Measurements from ENCODE around the gene SLC19A1.

The SLC19A1 gene

DNA sequence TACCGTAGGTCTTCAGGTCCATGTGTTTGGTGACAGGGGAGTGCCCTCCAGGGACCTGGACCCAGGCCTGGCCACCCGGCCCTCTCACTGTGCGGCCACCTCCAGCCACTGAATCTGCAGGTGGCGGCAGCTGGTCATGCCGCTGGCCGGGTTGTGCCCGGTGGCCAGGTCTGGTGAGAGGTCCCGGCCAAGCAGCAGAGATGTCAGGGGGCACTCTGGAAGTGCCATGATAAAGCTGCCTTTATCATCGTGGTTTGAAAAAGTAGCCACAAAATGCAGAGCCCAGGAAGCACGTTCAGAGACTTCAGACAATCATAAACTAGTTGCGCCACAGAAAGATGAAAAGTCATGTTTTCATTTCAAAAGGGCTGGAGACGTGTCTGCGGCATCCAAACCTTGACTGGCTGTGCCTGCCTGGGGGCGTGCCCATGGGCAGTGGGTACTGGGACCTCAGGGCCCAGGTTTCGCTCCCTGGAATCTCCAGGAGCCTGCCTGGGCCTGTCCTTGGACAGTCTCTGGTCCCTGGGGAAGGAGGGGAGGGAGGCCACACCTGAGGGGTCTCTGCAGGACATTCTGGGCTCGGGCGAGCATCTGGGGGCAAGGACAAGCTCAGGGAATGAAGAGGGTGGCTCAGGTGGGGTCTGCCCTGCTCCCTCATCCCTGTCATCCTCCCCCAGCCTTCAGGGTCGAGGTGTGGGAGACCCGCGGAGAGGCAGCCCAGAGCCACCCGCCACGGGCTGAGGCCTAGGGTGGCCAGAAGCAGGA lies 92.4 kb downstream of the SLC19A1 start:
- Mint-ChIP-seq H3K27ac (no peak overlapping the region), H3K4me3 (no peak overlapping the region), H3K36me3 (no peaks in the 10 kb centered on the region), H3K9me3 (peaks cover 0 to 1% of the 10 kb centered on the region in 2 donors), H3K4me1 (no peaks in the 10 kb centered on the region), H3K27me3 (peaks cover 24 to 38% of the 10 kb centered on the region in 2 donors)
- no peak for ATAC-seq (replicated peaks)
- no peak for DNase-seq

GRCh38 chr21:45448810-45449657 lies 93.2 kb downstream of the SLC19A1 start:
- Mint-ChIP-seq H3K27me3 (peaks cover 24 to 38% of the 10 kb centered on the region in 2 donors), H3K36me3 (no peaks in the 10 kb centered on the region), H3K4me3 (no peak overlapping the region), H3K4me1 (no peaks in the 10 kb centered on the region), H3K9me3 (peaks cover 0 to 1% of the 10 kb centered on the region in 2 donors), H3K27ac (no peak overlapping the region)
- DNase-seq (no peak), ATAC-seq (replicated peaks) (no peak)

- H3K27ac Mint-ChIP-seq: no peak overlapping the region
- H3K27me3 Mint-ChIP-seq: peaks cover 24 to 38% of the 10 kb centered on the region in 2 donors
- DNase-seq (no peak), ATAC-seq (replicated peaks) (no peak)
- H3K36me3 Mint-ChIP-seq: no peaks in the 10 kb centered on the region
- H3K4me3 Mint-ChIP-seq: no peak overlapping the region
- peaks cover 0 to 1% of the 10 kb centered on the region in 2 donors for H3K9me3 Mint-ChIP-seq
- no peaks in the 10 kb centered on the region for H3K4me1 Mint-ChIP-seq
These were observed 93.9 kb downstream of the SLC19A1 start for GRCh38 chr21:45448283-45448809.
